ENCODE measurements around the gene NEO1. TPM values are rescaled to one million over a fixed set of nuclear protein-coding genes. Genes with fewer than 3 reads are reported as not detected.

Gene NEO1
- total and polyA plus RNA-seq, 2 of the 13 experiments (the other 11 are each of a cell fraction or from before 2014, with no cell fraction given) = 8.4 to 11.0 TPM

DNA sequence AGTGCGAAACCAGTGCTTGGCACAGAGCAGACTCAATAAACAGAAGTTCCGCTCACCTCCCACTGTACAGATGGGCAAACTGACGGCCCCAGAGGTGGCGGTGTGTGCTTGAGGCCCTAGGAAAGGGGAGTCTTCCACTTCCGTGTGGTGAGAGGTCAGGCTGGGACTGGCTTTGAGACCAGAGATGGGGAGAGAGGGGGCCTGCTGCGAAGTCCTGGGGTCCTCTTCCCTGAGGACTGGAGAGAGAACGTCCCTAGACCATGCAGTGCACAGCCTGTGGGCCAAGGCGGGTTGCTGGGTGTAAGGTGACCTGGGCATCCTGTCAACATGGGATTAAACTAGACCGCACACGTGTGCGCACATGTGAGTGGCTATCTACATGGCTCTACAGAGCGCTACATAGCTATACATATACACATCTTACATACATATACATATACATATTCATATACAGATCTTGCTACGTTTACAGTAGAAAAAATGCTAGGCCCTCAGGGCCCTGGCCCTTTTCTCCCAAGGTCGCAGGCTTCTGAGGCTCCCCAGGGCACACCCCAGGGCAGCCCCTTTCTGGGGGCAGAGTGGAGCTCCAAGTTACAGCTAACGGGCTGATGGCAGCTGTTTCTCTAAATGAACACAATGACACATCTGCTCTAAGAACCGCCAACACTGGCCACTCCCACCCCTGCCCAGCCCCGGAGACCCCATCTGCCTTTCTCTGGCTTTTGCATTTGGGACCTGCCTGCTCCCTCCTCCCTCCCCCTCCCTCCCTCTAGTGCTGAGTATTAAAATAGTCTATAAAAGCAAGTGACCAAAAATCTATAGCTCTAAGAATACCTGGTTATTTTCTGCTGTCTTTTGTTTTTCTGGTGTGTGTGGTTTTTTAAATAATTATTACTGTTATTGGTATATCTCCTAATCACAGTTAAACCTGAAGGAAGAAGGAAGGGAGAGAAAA, 269.5 kb downstream of the NEO1 start:
- FAIRE-seq = no peak
- no peak overlapping the region for H3K27ac ChIP-seq (ENCODE audit: extremely low read length, insufficient read depth, low read length)
- no peaks in the 10 kb centered on the region for H4K20me1 ChIP-seq (ENCODE audit: insufficient read depth, low read length)
- H3K4me3 ChIP-seq (replicated peaks in 1 of 3; ENCODE audit: insufficient read depth in 1 of 3, low read depth in 2 of 3, low read length in 3 of 3) = no peak overlapping the region
- in situ Hi-C loops (cut with HindIII; ENCODE audit: extremely low pct_ligation_motif_present, low pct_unique_long_range_greater_than_20kb) = no loop called here
- DNase-seq (ENCODE audit: low spot score) = no peak
- intact Hi-C loops (cut with micrococcal nuclease; ENCODE audit: unreplicated experiment) = no loop called here
- no TSS peak for BruUV-seq (replicated peaks)
- H2AFZ ChIP-seq (ENCODE audit: low read length) = no peak overlapping the region
- H3K9me3 ChIP-seq (ENCODE audit: low read length) = no peaks in the 10 kb centered on the region
- no peaks in the 10 kb centered on the region for H3K36me3 ChIP-seq (replicated peaks in 1 of 2; ENCODE audit: control insufficient read depth in 1 of 2, insufficient read depth in 2 of 2, low read length in 2 of 2)
- ChIA-PET POLR2A (no interaction called here), CTCF (ENCODE audit: low intra/inter-chr PET ratio, low total read pairs) (no interaction called here)
- TF ChIP-seq ZNF484 (CRISPR knock-in tag; IDR thresholded peaks at IDR 0.05; ENCODE audit: borderline replicate concordance, low read depth) (no peak), ZNF629 (CRISPR knock-in tag; conservative IDR thresholded peaks at IDR 0.05) (peak; percentile 48)
- no peak overlapping the region for H3K4me2 ChIP-seq (ENCODE audit: low read depth, low read length)
- H3K9ac ChIP-seq (ENCODE audit: insufficient read depth, low read depth, low read length) = no peak overlapping the region
- WGBS (ENCODE audit: low lambda C conversion rate) = 26% methylated on average over 13 of the region's 17 CpGs
- no peaks in the 10 kb centered on the region for H3K4me1 ChIP-seq (ENCODE audit: insufficient read depth, low read length)
- ATAC-seq = no peak
- no peaks in the 10 kb centered on the region for H3K79me2 ChIP-seq (ENCODE audit: insufficient read depth, low read length)
- H3K27me3 ChIP-seq (ENCODE audit: control insufficient read depth in 1 of 2, insufficient read depth in 2 of 2, low read length in 2 of 2) = peaks cover 10 to 61% of the 10 kb centered on the region in 2 experiments; a peak in 4 of 5 replicates

DNA sequence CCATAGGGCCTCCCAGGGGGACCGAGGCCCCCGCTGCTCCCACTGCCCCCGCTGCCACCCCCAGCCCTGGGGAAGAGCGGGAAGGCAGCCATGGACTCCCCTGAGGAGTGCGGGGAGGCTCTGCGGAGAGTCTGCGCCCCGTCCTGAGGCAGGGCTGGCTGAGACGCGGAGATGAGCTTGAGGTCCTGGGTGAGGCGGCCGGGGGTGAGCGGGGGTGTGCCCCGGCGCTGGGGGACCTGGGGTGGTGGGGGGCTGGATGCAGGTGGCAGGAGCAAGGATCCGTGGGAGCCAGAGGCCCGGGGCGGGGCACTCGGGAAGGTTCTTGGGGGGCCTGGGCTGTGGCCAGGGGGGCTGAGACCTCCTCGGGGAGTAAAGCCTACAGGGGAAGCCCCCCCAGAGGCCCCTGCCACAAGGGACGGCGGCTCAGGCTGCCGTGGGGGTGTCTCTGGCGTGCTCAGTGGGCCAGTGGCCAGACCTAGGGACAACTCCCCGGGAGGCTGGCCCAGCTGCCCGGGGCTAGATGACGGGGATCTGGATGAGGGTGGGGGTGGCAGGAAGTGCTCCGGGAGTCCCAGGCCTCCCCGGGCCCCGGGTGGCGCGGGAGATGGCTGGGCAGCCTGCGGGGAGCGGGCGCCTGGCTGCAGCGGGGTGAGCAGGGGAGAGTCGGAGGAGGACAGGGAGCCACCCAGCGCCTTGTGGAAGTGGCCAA, 270.6 kb downstream of the NEO1 start:
- no peak for FAIRE-seq
- Histone ChIP-seq H4K20me1 (ENCODE audit: insufficient read depth, low read length) (no peaks in the 10 kb centered on the region), H2AFZ (ENCODE audit: low read length) (no peak overlapping the region), H3K27ac (ENCODE audit: extremely low read length, insufficient read depth, low read length) (no peak overlapping the region), H3K9me3 (ENCODE audit: low read length) (no peaks in the 10 kb centered on the region), H3K9ac (ENCODE audit: insufficient read depth, low read depth, low read length) (no peak overlapping the region), H3K4me1 (ENCODE audit: insufficient read depth, low read length) (no peaks in the 10 kb centered on the region), H3K4me3 (replicated peaks in 1 of 3; ENCODE audit: insufficient read depth in 1 of 3, low read depth in 2 of 3, low read length in 3 of 3) (no peak overlapping the region), H3K27me3 (ENCODE audit: control insufficient read depth in 1 of 2, insufficient read depth in 2 of 2, low read length in 2 of 2) (peaks cover 9 to 54% of the 10 kb centered on the region in 2 experiments; a peak in 4 of 5 replicates), H3K79me2 (ENCODE audit: insufficient read depth, low read length) (no peaks in the 10 kb centered on the region), H3K4me2 (ENCODE audit: low read depth, low read length) (no peak overlapping the region), H3K36me3 (replicated peaks in 1 of 2; ENCODE audit: control insufficient read depth in 1 of 2, insufficient read depth in 2 of 2, low read length in 2 of 2) (no peaks in the 10 kb centered on the region)
- no peak for DNase-seq (ENCODE audit: low spot score)
- intact Hi-C loops (cut with micrococcal nuclease; ENCODE audit: unreplicated experiment) = no loop called here
- no TSS peak for BruUV-seq (replicated peaks)
- no peak for ATAC-seq
- 14% methylated on average over 19 of the region's 38 CpGs for WGBS (ENCODE audit: low lambda C conversion rate)
- ChIA-PET CTCF (ENCODE audit: low intra/inter-chr PET ratio, low total read pairs) (no interaction called here), POLR2A (no interaction called here)
- TF ChIP-seq PHF20 (CRISPR knock-in tag; IDR thresholded peaks at IDR 0.05) (no peak), PRPF4 (IDR thresholded peaks at IDR 0.05; ENCODE audit: low read depth, low read length, poor library complexity, severe bottlenecking) (no peak), NONO (IDR thresholded peaks at IDR 0.05) (no peak), NONO (CRISPR knock-in tag; conservative IDR thresholded peaks at IDR 0.05) (no peak), JUNB (CRISPR knock-in tag; IDR thresholded peaks at IDR 0.05; ENCODE audit: borderline replicate concordance) (no peak), RFXAP (CRISPR knock-in tag; IDR thresholded peaks at IDR 0.05; ENCODE audit: borderline replicate concordance) (no peak), BORCS8-MEF2B (CRISPR knock-in tag; IDR thresholded peaks at IDR 0.05) (no peak), FOXK2 (IDR thresholded peaks at IDR 0.05) (no peak), ZNF253 (CRISPR knock-in tag; IDR thresholded peaks at IDR 0.05; ENCODE audit: borderline replicate concordance) (no peak)
- TF ChIP-seq, protein P1, sequence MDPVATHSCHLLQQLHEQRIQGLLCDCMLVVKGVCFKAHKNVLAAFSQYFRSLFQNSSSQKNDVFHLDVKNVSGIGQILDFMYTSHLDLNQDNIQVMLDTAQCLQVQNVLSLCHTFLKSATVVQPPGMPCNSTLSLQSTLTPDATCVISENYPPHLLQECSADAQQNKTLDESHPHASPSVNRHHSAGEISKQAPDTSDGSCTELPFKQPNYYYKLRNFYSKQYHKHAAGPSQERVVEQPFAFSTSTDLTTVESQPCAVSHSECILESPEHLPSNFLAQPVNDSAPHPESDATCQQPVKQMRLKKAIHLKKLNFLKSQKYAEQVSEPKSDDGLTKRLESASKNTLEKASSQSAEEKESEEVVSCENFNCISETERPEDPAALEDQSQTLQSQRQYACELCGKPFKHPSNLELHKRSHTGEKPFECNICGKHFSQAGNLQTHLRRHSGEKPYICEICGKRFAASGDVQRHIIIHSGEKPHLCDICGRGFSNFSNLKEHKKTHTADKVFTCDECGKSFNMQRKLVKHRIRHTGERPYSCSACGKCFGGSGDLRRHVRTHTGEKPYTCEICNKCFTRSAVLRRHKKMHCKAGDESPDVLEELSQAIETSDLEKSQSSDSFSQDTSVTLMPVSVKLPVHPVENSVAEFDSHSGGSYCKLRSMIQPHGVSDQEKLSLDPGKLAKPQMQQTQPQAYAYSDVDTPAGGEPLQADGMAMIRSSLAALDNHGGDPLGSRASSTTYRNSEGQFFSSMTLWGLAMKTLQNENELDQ (CRISPR knock-in tag; IDR thresholded peaks at IDR 0.05; ENCODE audit: borderline replicate concordance) = no peak
- in situ Hi-C loops (cut with HindIII; ENCODE audit: extremely low pct_ligation_motif_present, low pct_unique_long_range_greater_than_20kb) = no loop called here
